GM13976 (cell line): Measurements from ENCODE around the gene PSTK.

ENCODE experiments used
- DNase-seq: peaks from one replicate; pipeline ENCODE4 v3.0.0; 2012; ENCODE audit warnings: low spot score
- CTCF ChIP-seq: IDR thresholded peaks from 2 replicates; pipeline ENCODE4 v1.5.1; 2012; ENCODE audit warnings: borderline replicate concordance, mild to moderate bottlenecking; ENCODE audit not compliant: insufficient read depth; ENCODE audit errors: extremely low read depth, missing control alignments, control extremely low read depth
- in situ Hi-C: fragments of 300-500 bp; cut with MboI; formaldehyde crosslinking; loops from one replicate; pipeline ENCODE4 v1.12.0; 2022; ENCODE audit warnings: low sequenced_read_pairs, mixed read lengths, inconsistent platforms; ENCODE audit not compliant: unreplicated experiment

The PSTK gene

GRCh38 chr10:122999347-122999746 lies 19.1 kb downstream of the PSTK start:
- in situ Hi-C loops = no loop called here
- no peak for DNase-seq
- TF ChIP-seq CTCF = no peak

DNA sequence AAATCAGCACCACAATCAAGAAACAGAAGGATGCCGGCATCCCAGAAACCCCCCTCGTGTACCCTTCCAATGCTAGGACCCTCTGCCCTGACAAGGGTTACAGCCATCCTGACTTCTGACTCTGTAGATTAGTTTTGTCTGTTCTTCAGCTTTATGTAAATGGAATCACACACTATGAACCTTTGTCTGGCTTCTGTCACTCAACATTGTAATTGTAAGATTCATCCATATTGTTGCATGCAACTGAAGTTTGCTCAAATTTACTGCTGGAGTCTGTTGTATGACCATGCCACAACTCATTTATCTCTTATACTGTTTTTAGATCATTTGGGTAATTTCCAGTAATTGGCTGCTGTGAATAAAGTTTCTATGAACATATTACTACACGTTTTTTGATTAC lies 20.0 kb downstream of the PSTK start:
- no peak for DNase-seq
- no peak for TF ChIP-seq CTCF
- in situ Hi-C loops = no loop called here

- in situ Hi-C loops = no loop called here
- no peak for DNase-seq
Measured at GRCh38 chr10:123001370-123001769, 21.2 kb downstream of the PSTK start.

GRCh38 chr10:123004298-123004697 lies 24.1 kb downstream of the PSTK start:
- no peak for DNase-seq
- no peak for TF ChIP-seq CTCF
- in situ Hi-C loops = no loop called here

More at GRCh38 chr10:123001370-123001769, 21.2 kb downstream of the PSTK start:
- TF ChIP-seq CTCF = no peak

GRCh38 chr10:123007558-123008354 lies 27.6 kb downstream of the PSTK start:
- peak; percentile 73 for DNase-seq
- in situ Hi-C loops = no loop called here
- TF ChIP-seq CTCF = no peak

DNA sequence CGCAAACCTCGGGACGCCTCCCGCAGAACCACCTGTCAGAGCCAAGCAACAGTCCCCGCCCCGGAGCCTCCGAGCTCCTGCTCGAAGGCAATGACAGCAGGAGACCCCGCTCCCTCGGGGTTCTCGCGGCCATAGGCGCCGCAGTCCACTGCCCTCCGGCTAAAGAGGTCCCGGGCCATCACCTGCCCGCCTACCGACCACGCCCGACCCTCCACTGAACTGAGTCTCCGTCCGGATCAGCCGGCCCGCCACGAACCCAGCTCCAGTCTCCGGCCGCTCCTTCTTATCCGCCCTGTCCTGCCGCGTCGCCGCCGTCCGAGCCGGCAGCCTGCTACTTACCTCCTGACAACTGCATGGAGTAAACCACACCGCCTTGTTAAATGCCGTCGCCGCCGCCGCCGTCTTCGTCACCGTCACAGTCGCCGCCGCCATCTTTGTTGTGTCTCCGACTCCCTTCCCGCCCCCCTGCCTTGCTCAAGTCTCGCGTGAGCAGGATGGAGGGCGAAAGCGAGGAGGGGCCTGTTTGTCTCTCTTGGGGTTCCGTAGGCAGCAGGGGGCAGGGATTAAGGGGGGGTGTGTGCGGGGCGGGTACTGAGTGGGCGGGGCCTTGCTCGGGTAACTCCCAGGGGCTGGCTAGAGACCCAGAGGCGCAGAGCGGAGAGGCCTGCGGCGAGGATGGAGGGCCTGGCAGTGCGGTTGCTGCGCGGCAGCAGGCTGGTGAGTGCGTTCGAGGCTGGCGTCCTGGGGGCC lies 28.3 kb downstream of the PSTK start, which contains the start of the genes ACADSB and IKZF5:
Gene ACADSB, plus strand, starts transcription at position 652 of the 750 bp plus-strand sequence. Its CDS starts 24 bp downstream, at position 676.
Gene IKZF5, minus strand, starts transcription at position 441 of the 750 bp plus-strand sequence. CDS start 10,170 bp downstream, outside the sequence.
- peak; percentile 100 for DNase-seq
- in situ Hi-C loops = no loop called here
- TF ChIP-seq CTCF = no peak
